Testis (tissue), 3 donors: ENCODE data around the gene SPSB3. TPM values are rescaled to one million over a fixed set of nuclear protein-coding genes. Genes with fewer than 3 reads are reported as not detected.

Experiments used
- DNase-seq: peaks from one replicate; pipeline ENCODE4 v3.0.0-alpha.2; 2019
- H3K27ac ChIP-seq, 2 donors: fragments of 200-600 bp; sonication (generic); one replicate each; pipeline ENCODE4 v1.5.1; 2019
- H3K27me3 ChIP-seq: fragments of 200-600 bp; sonication (generic); one replicate; pipeline ENCODE4 v1.5.1; 2019
- H3K36me3 ChIP-seq: fragments of 200-600 bp; sonication (generic); one replicate; pipeline ENCODE4 v1.5.1; 2017; ENCODE audit warnings: low read depth; ENCODE audit errors: missing control alignments
- H3K4me1 ChIP-seq: fragments of 200-600 bp; sonication (generic); one replicate; pipeline ENCODE4 v1.5.1; 2019
- H3K4me3 ChIP-seq, 2 donors: fragments of 200-600 bp; sonication (generic); one replicate each; pipeline ENCODE4 v1.5.1; 2017 to 2019
- H3K9me3 ChIP-seq: fragments of 200-600 bp; sonication (generic); one replicate; pipeline ENCODE4 v1.5.1; 2017
- CTCF ChIP-seq, 3 experiments: fragments of 450-650 bp in 2 of 3; fragments of 200-600 bp in 1 of 3; sonication (generic) in 1 of 3; IDR thresholded peaks; one replicate each; pipeline ENCODE4 v1.5.1; 2016 to 2019; ENCODE audit warnings: antibody characterized with exemption in 3 of 3, mild to moderate bottlenecking in 2 of 3, moderate library complexity in 1 of 3
- POLR2A ChIP-seq: fragments of 450-650 bp; IDR thresholded peaks from one replicate; pipeline ENCODE4 v1.6.1; 2017; ENCODE audit warnings: antibody characterized with exemption, mild to moderate bottlenecking, moderate library complexity
- WGBS, 2 donors: methylation state at CpG; one replicate each; pipeline ENCODE4 v1.1.5; 2018; 5-methylcytosine and 5-hydroxymethylcytosine counted together
- intact Hi-C: fragments of 100-400 bp; cut with DNase I; formaldehyde crosslinking; loops from one replicate; pipeline ENCODE4 v1.15.1; 2023; ENCODE audit warnings: low total_unique reads
- polyA plus RNA-seq: library from polyadenylated mRNA; stranded (reverse); fragments of 350-450 nt; fragmentation: Illumina TruSeq; extraction: RNeasy Lipid Tissue Mini Kit (QIAGEN cat#74804); gene quantifications from one replicate; pipeline ENCODE4 v1.2.3, GENCODE V29; 2014; ENCODE audit warnings: low read depth, low replicate concordance; ENCODE audit not compliant: insufficient read depth
- total RNA-seq, 2 donors: library from RNA; depleted of rRNA; stranded (reverse); fragments of >200 nt; gene quantifications; one replicate each; pipeline ENCODE4 v1.2.3, GENCODE V29; 2016

SPSB3 gene
- total and polyA plus RNA-seq, 3 donors from 2014 or later, result 43.8 to 114 (median 111) TPM

- H3K4me3 ChIP-seq, result no peak overlapping the region
- no peak overlapping the region for H3K27ac ChIP-seq
- no peaks in the 10 kb centered on the region for H3K27me3 ChIP-seq
- intact Hi-C loops, result no loop called here
- WGBS, 2 donors, result 89 to 93% methylated on average over 23 to 40 of the region's 40 CpGs
- H3K9me3 ChIP-seq, result no peaks in the 10 kb centered on the region
- no peak for TF ChIP-seq POLR2A
- TF ChIP-seq CTCF (IDR thresholded peaks at IDR 0.05), result no peak
- H3K36me3 ChIP-seq, result no peaks in the 10 kb centered on the region
- no peak for DNase-seq
- no peaks in the 10 kb centered on the region for H3K4me1 ChIP-seq
Measured at GRCh38 chr16:1816396-1817275, 34.3 kb upstream of the SPSB3 start.

GRCh38 chr16:1815461-1815860 is 33.1 kb upstream of the SPSB3 start:
- WGBS, 2 donors, result 92 to 94% methylated on average over 11 of the region's 11 CpGs
- TF ChIP-seq CTCF (IDR thresholded peaks at IDR 0.05) (no peak), POLR2A (no peak)
- no peaks in the 10 kb centered on the region for H3K4me1 ChIP-seq
- intact Hi-C loops, result no loop called here
- no peaks in the 10 kb centered on the region for H3K36me3 ChIP-seq
- no peak overlapping the region for H3K27ac ChIP-seq
- no peaks in the 10 kb centered on the region for H3K27me3 ChIP-seq
- H3K9me3 ChIP-seq, result no peaks in the 10 kb centered on the region
- H3K4me3 ChIP-seq, result no peak overlapping the region
- DNase-seq, result no peak

GRCh38 chr16:1812732-1813163 is 30.4 kb upstream of the SPSB3 start:
- WGBS, 2 donors, result 35 to 41% methylated on average over 17 of the region's 17 CpGs
- intact Hi-C loops, result no loop called here
- DNase-seq, result peak; percentile 74

DNA sequence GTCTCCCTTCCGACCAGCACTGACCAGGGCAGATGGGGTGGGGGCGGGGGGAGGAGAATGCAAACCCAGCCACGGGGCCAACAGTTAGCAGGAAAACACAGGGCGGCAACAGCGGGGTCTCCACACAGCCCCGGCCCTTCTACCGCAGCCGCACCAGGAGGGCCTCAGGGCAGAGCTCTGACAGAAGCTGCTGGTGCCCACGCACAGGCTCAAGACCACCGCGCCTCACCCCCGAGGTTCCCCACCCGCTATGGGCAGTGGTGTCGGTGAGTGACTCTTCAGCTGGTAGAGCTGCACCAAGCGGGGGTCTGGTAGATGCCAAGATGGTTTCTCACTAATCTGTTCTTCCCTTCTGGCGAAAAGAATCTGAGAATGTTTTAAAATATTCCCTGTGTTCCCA is 28.2 kb upstream of the SPSB3 start:
- DNase-seq, result no peak
- Histone ChIP-seq H3K36me3 (no peaks in the 10 kb centered on the region), H3K27ac (no peak overlapping the region), H3K9me3 (no peaks in the 10 kb centered on the region), H3K27me3 (no peaks in the 10 kb centered on the region), H3K4me1 (no peaks in the 10 kb centered on the region), H3K4me3 (no peak overlapping the region)
- intact Hi-C loops, result no loop called here
- WGBS, 2 donors, result 92 to 93% methylated on average over 14 to 16 of the region's 16 CpGs
- TF ChIP-seq POLR2A (no peak), CTCF (IDR thresholded peaks at IDR 0.05) (no peak)

More at GRCh38 chr16:1812732-1813163, 30.4 kb upstream of the SPSB3 start:
- Histone ChIP-seq H3K27ac (no peak overlapping the region), H3K9me3 (no peaks in the 10 kb centered on the region), H3K27me3 (no peaks in the 10 kb centered on the region), H3K36me3 (no peaks in the 10 kb centered on the region), H3K4me3 (no peak overlapping the region), H3K4me1 (no peaks in the 10 kb centered on the region)
- no peak for TF ChIP-seq POLR2A
- TF ChIP-seq CTCF (IDR thresholded peaks at IDR 0.05), result peak in 2 of 3 experiments; percentile 25 to 26
